H9 (cell line): ENCODE data around the gene MAPK8. TPM values are rescaled to one million over a fixed set of nuclear protein-coding genes. Genes with fewer than 3 reads are reported as not detected.

Experiments used
- DNase-seq: peaks from one replicate; pipeline ENCODE4 v3.0.0-alpha.2; 2017
- H2AFZ ChIP-seq: one replicate; pipeline ENCODE4 v1.6.1; 2013; ENCODE audit warnings: mild to moderate bottlenecking, low read length, control low read depth, moderate library complexity
- H2AK5ac ChIP-seq: 2 replicates; pipeline ENCODE4 v1.6.1; 2013; ENCODE audit warnings: low read length, control low read depth, mixed read lengths; ENCODE audit not compliant: insufficient read length
- H2BK120ac ChIP-seq: one replicate; pipeline ENCODE4 v1.6.1; 2013; ENCODE audit warnings: low read depth, mild to moderate bottlenecking, low read length, control low read depth, inconsistent platforms; ENCODE audit not compliant: poor library complexity, severe bottlenecking
- H2BK12ac ChIP-seq: 2 replicates; pipeline ENCODE4 v1.6.1; 2013; ENCODE audit warnings: low read length, control low read depth, mixed read lengths, low read depth; ENCODE audit not compliant: insufficient read length
- H2BK15ac ChIP-seq: 2 replicates; pipeline ENCODE4 v1.6.1; 2013; ENCODE audit warnings: low read depth, low read length, control low read depth
- H2BK20ac ChIP-seq: one replicate; pipeline ENCODE4 v1.6.1; 2013; ENCODE audit warnings: low read depth, mild to moderate bottlenecking, low read length, control low read depth, inconsistent platforms; ENCODE audit not compliant: poor library complexity, severe bottlenecking
- H2BK5ac ChIP-seq: 2 replicates; pipeline ENCODE4 v1.6.1; 2013; ENCODE audit warnings: low read length, control low read depth, mixed read lengths; ENCODE audit not compliant: insufficient read length
- H3K14ac ChIP-seq: 2 replicates; pipeline ENCODE4 v1.6.1; 2013; ENCODE audit warnings: low read length, control low read depth; ENCODE audit not compliant: insufficient read depth
- H3K18ac ChIP-seq: 2 replicates; pipeline ENCODE4 v1.6.1; 2013; ENCODE audit warnings: low read depth, mild to moderate bottlenecking, mixed read lengths, low read length, control low read depth; ENCODE audit not compliant: insufficient read length
- H3K23ac ChIP-seq: 2 replicates; pipeline ENCODE4 v1.6.1; 2013; ENCODE audit warnings: low read length, control low read depth, mixed read lengths, low read depth; ENCODE audit not compliant: insufficient read length
- H3K23me2 ChIP-seq: 2 replicates; pipeline ENCODE4 v1.6.1; 2013; ENCODE audit warnings: low read depth, mild to moderate bottlenecking, mixed read lengths, low read length, control low read depth; ENCODE audit not compliant: insufficient read length, poor library complexity, severe bottlenecking
- H3K27ac ChIP-seq: 2 replicates; pipeline ENCODE4 v1.5.1; 2013; ENCODE audit warnings: low read length, control low read depth, mixed read lengths, low read depth; ENCODE audit not compliant: insufficient read length
- H3K27me3 ChIP-seq: 2 replicates; pipeline ENCODE4 v1.6.1; 2013; ENCODE audit warnings: low read length, control low read depth, inconsistent platforms; ENCODE audit not compliant: insufficient read depth
- H3K4ac ChIP-seq: 2 replicates; pipeline ENCODE4 v1.6.1; 2013; ENCODE audit warnings: low read depth, mild to moderate bottlenecking, control low read depth, inconsistent platforms, low read length, moderate library complexity
- H3K4me1 ChIP-seq: 2 replicates; pipeline ENCODE4 v1.6.1; 2013; ENCODE audit warnings: low read length, control low read depth, inconsistent platforms; ENCODE audit not compliant: insufficient read depth
- H3K4me2 ChIP-seq: 2 replicates; pipeline ENCODE4 v1.6.1; 2013; ENCODE audit warnings: low read length, control low read depth, mixed read lengths; ENCODE audit not compliant: insufficient read length, insufficient read depth
- H3K56ac ChIP-seq: 2 replicates; pipeline ENCODE4 v1.6.1; 2013; ENCODE audit warnings: low read depth, mild to moderate bottlenecking, mixed read lengths, low read length, control low read depth; ENCODE audit not compliant: insufficient read length
- H3K79me1 ChIP-seq: 2 replicates; pipeline ENCODE4 v1.6.1; 2013; ENCODE audit warnings: low read depth, mild to moderate bottlenecking, moderate library complexity, low read length, control low read depth, inconsistent platforms; ENCODE audit not compliant: insufficient read depth, poor library complexity, severe bottlenecking
- H3K79me2 ChIP-seq: 2 replicates; pipeline ENCODE4 v1.6.1; 2013; ENCODE audit warnings: low read length, control low read depth, inconsistent platforms; ENCODE audit not compliant: insufficient read depth
- H3K9ac ChIP-seq: 2 replicates; pipeline ENCODE4 v1.6.1; 2013; ENCODE audit warnings: low read length, control low read depth, mixed read lengths; ENCODE audit not compliant: insufficient read length; ENCODE audit errors: extremely low read depth
- H3K9me3 ChIP-seq: one replicate; pipeline ENCODE4 v1.6.1; 2013; ENCODE audit warnings: low read depth, low read length, inconsistent platforms; ENCODE audit not compliant: control insufficient read depth
- H3T11ph ChIP-seq: one replicate; pipeline ENCODE4 v1.6.1; 2013; ENCODE audit warnings: mild to moderate bottlenecking, low read length, control low read depth, inconsistent platforms
- H4K20me1 ChIP-seq: one replicate; pipeline ENCODE4 v1.6.1; 2013; ENCODE audit not compliant: control insufficient read depth, insufficient read length, insufficient read depth
- H4K5ac ChIP-seq: 2 replicates; pipeline ENCODE4 v1.6.1; 2013; ENCODE audit warnings: low read depth, mild to moderate bottlenecking, mixed read lengths, low read length, control low read depth; ENCODE audit not compliant: insufficient read length
- H4K8ac ChIP-seq: replicated peaks from 2 replicates; pipeline ENCODE4 v1.6.1; 2013; ENCODE audit warnings: low read length, control low read depth, mixed read lengths, low read depth; ENCODE audit not compliant: insufficient read length
- H4K91ac ChIP-seq: 2 replicates; pipeline ENCODE4 v1.6.1; 2013; ENCODE audit warnings: low read depth, mild to moderate bottlenecking, moderate library complexity, mixed read lengths, low read length, control low read depth; ENCODE audit not compliant: insufficient read length
- H3K27ac Mint-ChIP-seq, 3 experiments: 2 replicates in 2 of 3; 3 replicates in 1 of 3; pipeline ENCODE4 v1.8.0; 2020 to 2021; ENCODE audit warnings: mixed read lengths in 3 of 3, mild to moderate bottlenecking in 1 of 3, moderate library complexity in 1 of 3
- H3K27me3 Mint-ChIP-seq: 2 replicates; pipeline ENCODE4 v1.8.0; 2021; ENCODE audit warnings: low read depth, mild to moderate bottlenecking, moderate library complexity, mixed read lengths
- H3K36me3 Mint-ChIP-seq, 3 experiments: 2 replicates in 2 of 3; 3 replicates in 1 of 3; pipeline ENCODE4 v1.8.0; 2020 to 2021; ENCODE audit warnings: low read depth in 3 of 3, mixed read lengths in 3 of 3; ENCODE audit not compliant: insufficient read depth in 1 of 3
- H3K4me1 Mint-ChIP-seq, 2 experiments: 2 replicates each; pipeline ENCODE4 v1.8.0; 2020; ENCODE audit warnings: mixed read lengths in 2 of 2
- H3K4me3 Mint-ChIP-seq, 2 experiments: 2 replicates in 1 of 2; 3 replicates in 1 of 2; pipeline ENCODE4 v1.8.0; 2020 to 2021; ENCODE audit warnings: mild to moderate bottlenecking in 2 of 2, mixed read lengths in 2 of 2, moderate library complexity in 1 of 2
- H3K9me3 Mint-ChIP-seq, 2 experiments: 2 replicates in 1 of 2; 3 replicates in 1 of 2; pipeline ENCODE4 v1.8.0; 2020; ENCODE audit warnings: mild to moderate bottlenecking in 2 of 2, mixed read lengths in 2 of 2, moderate library complexity in 1 of 2
- CTCF ChIP-seq: fragments of 200-600 bp; sonication (generic); conservative IDR thresholded peaks from 3 replicates; pipeline ENCODE4 v1.8.0; 2021; ENCODE audit warnings: antibody characterized with exemption, mild to moderate bottlenecking
- WGBS: extraction: QIAGEN DNeasy Blood & Tissue Kit; methylation state at CpG from one replicate; pipeline ENCODE4 v1.1.7; 2013; ENCODE audit warnings: missing lambda C conversion rate, low lambda C conversion rate, mixed read lengths; ENCODE audit not compliant: insufficient read length; ENCODE audit errors: extremely low coverage; 5-methylcytosine and 5-hydroxymethylcytosine counted together
- total RNA-seq: library from RNA; stranded (reverse); gene quantifications from 2 replicates; pipeline ENCODE4 v1.2.1, GENCODE V29; 2021

MAPK8 gene
- total RNA-seq, 1 experiment from 2014 or later = 52.0 TPM

- Histone ChIP-seq H3K23me2 (no peaks in the 10 kb centered on the region), H3K27ac (no peak overlapping the region), H3K9ac (no peak overlapping the region), H2AK5ac (no peak overlapping the region), H2BK5ac (no peak overlapping the region), H3K56ac (no peak overlapping the region), H4K5ac (no peak overlapping the region), H3K79me1 (no peaks in the 10 kb centered on the region), H3K4ac (no peak overlapping the region), H3K18ac (no peak overlapping the region), H4K8ac (no peak overlapping the region), H3K27me3 (no peaks in the 10 kb centered on the region), H3K9me3 (no peaks in the 10 kb centered on the region), H2BK15ac (no peak overlapping the region), H2BK20ac (no peak overlapping the region), H3K4me2 (no peak overlapping the region), H3T11ph (no peak overlapping the region), H2BK120ac (no peak overlapping the region), H2AFZ (no peak overlapping the region), H4K20me1 (no peaks in the 10 kb centered on the region), H3K23ac (no peak overlapping the region), H3K4me1 (no peaks in the 10 kb centered on the region), H4K91ac (no peak overlapping the region), H2BK12ac (no peak overlapping the region), H3K79me2 (no peaks in the 10 kb centered on the region), H3K14ac (no peak overlapping the region)
- Mint-ChIP-seq H3K9me3 (no peaks in the 10 kb centered on the region), H3K36me3 (no peaks in the 10 kb centered on the region), H3K27ac (no peak overlapping the region; a peak in 1 of 7 replicates), H3K27me3 (peaks cover 2% of the 10 kb centered on the region; the same call in 1 of the 2 replicates), H3K4me1 (peaks cover 14 to 20% of the 10 kb centered on the region in 2 experiments), H3K4me3 (no peak overlapping the region; a peak in 1 of 5 replicates)
- TF ChIP-seq CTCF = no peak
- WGBS = no CpG with 5 or more reads among the region's 1 CpG
- no peak for DNase-seq
Measured at GRCh38 chr10:48258105-48258504, 48.4 kb upstream of the MAPK8 start.
